Endodermal cell (in vitro differentiated cells): Measurements from ENCODE around the gene STX18. TPM values are rescaled to one million over a fixed set of nuclear protein-coding genes. Genes with fewer than 3 reads are reported as not detected.

Experiments used
- DNase-seq: peaks from one replicate; pipeline ENCODE4 v3.0.0-alpha.2; 2017
- H3K27ac ChIP-seq: 2 replicates; pipeline ENCODE4 v1.5.1; 2013; ENCODE audit warnings: mild to moderate bottlenecking, low read depth, low read length, moderate library complexity
- H3K27me3 ChIP-seq: 2 replicates; pipeline ENCODE4 v1.6.1; 2013; ENCODE audit warnings: mild to moderate bottlenecking, low read length, moderate library complexity; ENCODE audit not compliant: insufficient read depth, control insufficient read depth, poor library complexity, severe bottlenecking
- H3K36me3 ChIP-seq: 2 replicates; pipeline ENCODE4 v1.7.0; 2013; ENCODE audit warnings: mild to moderate bottlenecking, low read length, moderate library complexity; ENCODE audit not compliant: control insufficient read depth, insufficient read depth
- H3K4me1 ChIP-seq: one replicate; pipeline ENCODE4 v1.7.0; 2013; ENCODE audit warnings: low read length; ENCODE audit not compliant: control insufficient read depth, insufficient read depth
- H3K4me3 ChIP-seq: 2 replicates; pipeline ENCODE4 v1.5.1; 2013; ENCODE audit warnings: mild to moderate bottlenecking, low read length, moderate library complexity
- H3K9ac ChIP-seq: 2 replicates; pipeline ENCODE4 v1.6.1; 2013; ENCODE audit warnings: mild to moderate bottlenecking, low read length, moderate library complexity; ENCODE audit not compliant: poor library complexity, severe bottlenecking; ENCODE audit errors: extremely low read depth
- H3K9me3 ChIP-seq: 2 replicates; pipeline ENCODE4 v1.6.1; 2013; ENCODE audit warnings: mild to moderate bottlenecking, low read length, moderate library complexity; ENCODE audit not compliant: control insufficient read depth
- H3K27ac Mint-ChIP-seq: 2 replicates; pipeline ENCODE4 v1.8.0; 2020; ENCODE audit warnings: mixed read lengths
- H3K27me3 Mint-ChIP-seq: 2 replicates; pipeline ENCODE4 v1.8.0; 2021; ENCODE audit warnings: mild to moderate bottlenecking, mixed read lengths; ENCODE audit not compliant: insufficient read depth
- H3K36me3 Mint-ChIP-seq: 2 replicates; pipeline ENCODE4 v1.8.0; 2020; ENCODE audit warnings: low read depth, mixed read lengths
- H3K4me1 Mint-ChIP-seq: 2 replicates; pipeline ENCODE4 v1.8.0; 2020; ENCODE audit warnings: mixed read lengths
- H3K4me3 Mint-ChIP-seq: 2 replicates; pipeline ENCODE4 v1.8.0; 2020; ENCODE audit warnings: mild to moderate bottlenecking, moderate library complexity, mixed read lengths
- H3K9me3 Mint-ChIP-seq: 2 replicates; pipeline ENCODE4 v1.8.0; 2020; ENCODE audit warnings: mild to moderate bottlenecking, mixed read lengths
- CTCF ChIP-seq: fragments of 200-600 bp; sonication (generic); conservative IDR thresholded peaks from 2 replicates; pipeline ENCODE4 v1.5.0; 2021; ENCODE audit warnings: antibody characterized with exemption, mild to moderate bottlenecking
- WGBS, 2 experiments: methylation state at CpG; one replicate each; pipeline versions ENCODE4 v1.1.5 to v1.1.7; 2013; ENCODE audit warnings: missing lambda C conversion rate in 2 of 2, mixed read lengths in 1 of 2; ENCODE audit not compliant: insufficient coverage in 1 of 2, insufficient read length in 1 of 2; 5-methylcytosine and 5-hydroxymethylcytosine counted together
- total RNA-seq, 2 donors: library from RNA; stranded (reverse); fragmentation: NEBNext Ultra II Directional in 1 of 2; extraction: Animal tissue kit (Norgen Biotek cat#: 25700) in 1 of 2; gene quantifications; 2 replicates in 1 of 2; 3 replicates in 1 of 2; pipeline ENCODE4 v1.2.1, GENCODE V29; 2021

STX18 gene
- total RNA-seq, 2 donors from 2014 or later, result 26.9 to 33.3 TPM

- no peak overlapping the region for H3K9ac ChIP-seq
- no peaks in the 10 kb centered on the region for H3K27me3 Mint-ChIP-seq
- H3K27ac ChIP-seq, result no peak overlapping the region
- peaks cover 6% of the 10 kb centered on the region for H3K4me1 ChIP-seq
- no peak overlapping the region for H3K4me3 ChIP-seq
- H3K36me3 Mint-ChIP-seq, result peaks cover 27% of the 10 kb centered on the region
- peaks cover 7% of the 10 kb centered on the region for H3K9me3 Mint-ChIP-seq
- H3K4me1 Mint-ChIP-seq, result peaks cover 21% of the 10 kb centered on the region
- H3K9me3 ChIP-seq, result peaks cover 4% of the 10 kb centered on the region
- H3K4me3 Mint-ChIP-seq, result no peak overlapping the region
- no peaks in the 10 kb centered on the region for H3K27me3 ChIP-seq
- no peak for TF ChIP-seq CTCF
- H3K36me3 ChIP-seq, result peaks cover 39% of the 10 kb centered on the region
- DNase-seq, result no peak
- no peak overlapping the region for H3K27ac Mint-ChIP-seq
Measured at GRCh38 chr4:4461178-4461577, 80.7 kb downstream of the STX18 start.

GRCh38 chr4:4460759-4461158 lies 81.1 kb downstream of the STX18 start:
- peaks cover 24% of the 10 kb centered on the region for H3K36me3 Mint-ChIP-seq
- no peak overlapping the region for H3K9ac ChIP-seq

GRCh38 chr4:4459181-4459580 lies 82.7 kb downstream of the STX18 start:
- no peak overlapping the region for H3K9ac ChIP-seq
- Mint-ChIP-seq H3K4me1 (peaks cover 19% of the 10 kb centered on the region), H3K9me3 (no peaks in the 10 kb centered on the region), H3K27me3 (no peaks in the 10 kb centered on the region), H3K4me3 (no peak overlapping the region), H3K36me3 (peaks cover 20% of the 10 kb centered on the region), H3K27ac (no peak overlapping the region)
- no peaks in the 10 kb centered on the region for H3K27me3 ChIP-seq
- no peak for TF ChIP-seq CTCF
- no peak for DNase-seq
- no peak overlapping the region for H3K4me3 ChIP-seq
- peaks cover 6% of the 10 kb centered on the region for H3K4me1 ChIP-seq
- WGBS, 2 experiments, result 90 to 96% methylated on average over 3 to 5 of the region's 5 CpGs
- H3K9me3 ChIP-seq, result no peaks in the 10 kb centered on the region
- H3K36me3 ChIP-seq, result peaks cover 42% of the 10 kb centered on the region
- H3K27ac ChIP-seq, result no peak overlapping the region

More at GRCh38 chr4:4460759-4461158, 81.1 kb downstream of the STX18 start:
- Histone ChIP-seq H3K27ac (no peak overlapping the region), H3K27me3 (no peaks in the 10 kb centered on the region), H3K9me3 (no peaks in the 10 kb centered on the region), H3K36me3 (peaks cover 38% of the 10 kb centered on the region), H3K4me3 (no peak overlapping the region), H3K4me1 (peaks cover 6% of the 10 kb centered on the region)
- no peak for DNase-seq
- TF ChIP-seq CTCF, result no peak
- 92% methylated on average over 6 of the region's 6 CpGs; no CpG with 5 or more reads in 1 of the 2 experiments for WGBS, 2 experiments
- peaks cover 21% of the 10 kb centered on the region for H3K4me1 Mint-ChIP-seq
- H3K27ac Mint-ChIP-seq, result no peak overlapping the region
- no peaks in the 10 kb centered on the region for H3K27me3 Mint-ChIP-seq
- H3K9me3 Mint-ChIP-seq, result peaks cover 4% of the 10 kb centered on the region
- H3K4me3 Mint-ChIP-seq, result no peak overlapping the region
